ENCODE measurements around the gene CIAO3.

DNA sequence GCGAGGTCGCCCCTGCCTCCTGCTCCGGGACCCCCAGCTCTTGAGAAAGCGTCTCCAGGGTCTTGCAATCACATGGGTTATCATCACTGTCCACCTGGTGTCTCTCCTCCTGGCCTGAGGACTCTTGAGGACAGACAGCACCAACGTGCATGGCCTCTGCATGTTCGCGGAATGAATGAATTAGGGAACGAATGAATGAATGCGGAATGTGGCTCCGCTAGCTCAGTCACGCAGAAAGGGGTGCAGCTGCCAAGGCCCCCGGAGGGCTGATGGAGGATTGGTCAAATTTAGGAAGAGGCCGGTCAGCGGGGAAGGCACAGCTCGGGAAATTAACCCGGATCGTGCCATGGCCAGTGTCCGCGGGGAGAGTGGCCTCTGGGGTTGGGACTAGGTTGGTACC is 38.5 kb downstream of the CIAO3 start:
- no peak for TF ChIP-seq SUZ12 (IDR thresholded peaks at IDR 0.05)
- TF ChIP-seq NFRKB (IDR thresholded peaks at IDR 0.05) = no peak
- no peak for TF ChIP-seq FOXM1 (IDR thresholded peaks at IDR 0.05; ENCODE audit: borderline replicate concordance)
- TF ChIP-seq SP1 (IDR thresholded peaks at IDR 0.05) = no peak
- no peak for TF ChIP-seq ZNF384 (IDR thresholded peaks at IDR 0.05)
